ENCODE results near the gene CLCN7. TPM values are rescaled to one million over a fixed set of nuclear protein-coding genes. Genes with fewer than 3 reads are reported as not detected.

The CLCN7 gene
- total RNA-seq, 1 experiment from 2014 or later, result 70.0 TPM

GRCh38 chr16:1416521-1416941, 58.3 kb downstream of the CLCN7 start:
- no peak overlapping the region for H2AFZ ChIP-seq (ENCODE audit: low read length)
- no peak overlapping the region for H3K18ac ChIP-seq (ENCODE audit: insufficient read length, low read depth, low read length)
- Mint-ChIP-seq H3K27me3 (ENCODE audit: low read depth) (no peaks in the 10 kb centered on the region), H3K36me3 (ENCODE audit: insufficient read depth in 1 of 3, low read depth in 3 of 3) (peaks cover 0 to 4% (median 3%) of the 10 kb centered on the region in 3 experiments; a peak in 4 of 7 replicates), H3K9me3 (peaks cover 2 to 3% of the 10 kb centered on the region in 2 experiments; a peak in 2 of 5 replicates), H3K27ac (peak overlapping the region in 2 of 3 experiments; percentile 63 to 81; a peak in 2 of 7 replicates), H3K4me1 (peaks cover 3 to 11% of the 10 kb centered on the region in 2 experiments; a peak in 2 of 4 replicates), H3K4me3 (no peak overlapping the region; a peak in 1 of 5 replicates)
- no peak overlapping the region for H3K56ac ChIP-seq (ENCODE audit: insufficient read length, low read depth, low read length)
- no peak overlapping the region for H3K9ac ChIP-seq (ENCODE audit: extremely low read depth, insufficient read length, low read length)
- H3K9me3 ChIP-seq (ENCODE audit: control insufficient read depth, low read depth, low read length), result no peaks in the 10 kb centered on the region
- no peak overlapping the region for H2BK120ac ChIP-seq (ENCODE audit: low read depth, low read length, poor library complexity, severe bottlenecking)
- H3K4me2 ChIP-seq (ENCODE audit: insufficient read depth, insufficient read length, low read length), result no peak overlapping the region
- H3K4ac ChIP-seq (ENCODE audit: low read depth, low read length), result no peak overlapping the region
- no peak overlapping the region for H3K27ac ChIP-seq (ENCODE audit: insufficient read length, low read depth, low read length)
- H2BK15ac ChIP-seq (ENCODE audit: low read depth, low read length), result no peak overlapping the region
- TF ChIP-seq CTCF (conservative IDR thresholded peaks at IDR 0.05), result no peak
- H2BK12ac ChIP-seq (ENCODE audit: insufficient read length, low read depth, low read length), result peak overlapping the region; percentile 73
- no peak overlapping the region for H3K23ac ChIP-seq (ENCODE audit: insufficient read length, low read depth, low read length)
- H4K5ac ChIP-seq (ENCODE audit: insufficient read length, low read depth, low read length), result no peak overlapping the region
- H3K4me1 ChIP-seq (ENCODE audit: insufficient read depth, low read length), result no peaks in the 10 kb centered on the region
- peaks cover 15% of the 10 kb centered on the region for H3K23me2 ChIP-seq (ENCODE audit: insufficient read length, low read depth, low read length, poor library complexity, severe bottlenecking)
- H3K14ac ChIP-seq (ENCODE audit: insufficient read depth, low read length), result no peak overlapping the region
- H4K8ac ChIP-seq (replicated peaks; ENCODE audit: insufficient read length, low read depth, low read length), result no peak overlapping the region
- no peak overlapping the region for H2AK5ac ChIP-seq (ENCODE audit: insufficient read length, low read length)
- H3K79me2 ChIP-seq (ENCODE audit: insufficient read depth, low read length), result peaks cover 9% of the 10 kb centered on the region; the same call in 1 of the 2 replicates
- H3T11ph ChIP-seq (ENCODE audit: low read length), result no peak overlapping the region
- no peaks in the 10 kb centered on the region for H4K20me1 ChIP-seq (ENCODE audit: control insufficient read depth, insufficient read depth, insufficient read length)
- no CpG with 5 or more reads among the region's 3 CpGs for WGBS (ENCODE audit: extremely low coverage, insufficient read length, low lambda C conversion rate)
- no peak overlapping the region for H2BK5ac ChIP-seq (ENCODE audit: insufficient read length, low read length)
- H4K91ac ChIP-seq (ENCODE audit: insufficient read length, low read depth, low read length), result no peak overlapping the region
- H3K79me1 ChIP-seq (ENCODE audit: insufficient read depth, low read depth, low read length, poor library complexity, severe bottlenecking), result no peaks in the 10 kb centered on the region
- no peak for DNase-seq
- H3K27me3 ChIP-seq (ENCODE audit: insufficient read depth, low read length), result no peaks in the 10 kb centered on the region
- no peak overlapping the region for H2BK20ac ChIP-seq (ENCODE audit: low read depth, low read length, poor library complexity, severe bottlenecking)
